Measurements from ENCODE around the gene CREB5. TPM values are rescaled to one million over a fixed set of nuclear protein-coding genes. Genes with fewer than 3 reads are reported as not detected.

Gene CREB5
- total and polyA plus RNA-seq, 2 of the 8 experiments (the other 6 are each of a cell fraction or from before 2014, with no cell fraction given), result 2.4 to 2.7 TPM

DNA sequence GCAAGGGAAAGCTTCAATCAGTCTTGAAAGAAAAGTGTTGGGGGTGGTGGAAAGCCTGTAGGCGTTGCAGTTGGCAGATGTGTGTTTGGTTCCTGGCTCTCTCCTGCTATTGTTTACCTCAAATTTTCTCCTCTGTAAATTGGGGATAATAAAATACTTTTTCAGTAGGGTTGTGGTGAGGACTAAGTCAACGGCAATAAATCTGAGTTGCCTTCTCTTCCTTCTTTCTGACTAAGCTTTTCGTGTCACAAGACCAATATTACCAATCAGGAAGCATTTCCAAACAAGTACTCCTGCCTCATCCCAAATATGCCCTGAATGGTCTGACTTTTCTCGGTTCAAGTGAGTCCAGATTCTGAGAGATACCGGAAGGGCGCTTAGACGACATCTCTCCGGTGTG is 54.0 kb downstream of the CREB5 start:
- Histone ChIP-seq H2BK20ac (ENCODE audit: low read length) (no peak overlapping the region), H3K79me1 (ENCODE audit: low read depth, low read length) (no peaks in the 10 kb centered on the region), H3K79me2 (ENCODE audit: control insufficient read depth in 1 of 2, insufficient read depth in 2 of 2, low read length in 2 of 2) (no peaks in the 10 kb centered on the region), H3K36me3 (ENCODE audit: control insufficient read depth in 2 of 4, insufficient read depth in 4 of 4, low read length in 3 of 4) (no peaks in the 10 kb centered on the region), H3K27ac (ENCODE audit: low read depth, low read length) (no peak overlapping the region), H4K5ac (ENCODE audit: insufficient read length, low read depth, low read length) (no peak overlapping the region), H2BK5ac (ENCODE audit: low read depth, low read length) (no peak overlapping the region), H3K9ac (replicated peaks in 1 of 4; ENCODE audit: extremely low read depth in 1 of 4, low read depth in 3 of 4, low read length in 3 of 4) (no peak overlapping the region), H3K23me2 (ENCODE audit: low read depth, low read length) (no peaks in the 10 kb centered on the region), H3K4ac (replicated peaks; ENCODE audit: insufficient read length, low read depth, low read length) (no peak overlapping the region), H3K18ac (ENCODE audit: extremely low read depth, low read length) (no peak overlapping the region), H3K14ac (ENCODE audit: insufficient read length) (no peak overlapping the region), H3K27me3 (replicated peaks in 1 of 4; ENCODE audit: control insufficient read depth in 3 of 4, extremely low read depth in 1 of 4, insufficient read depth in 3 of 4, low read length in 3 of 4) (no peaks in the 10 kb centered on the region), H3K23ac (ENCODE audit: insufficient read length) (no peak overlapping the region), H3K4me3 (ENCODE audit: extremely low read depth in 1 of 4, insufficient read depth in 2 of 4, low read depth in 3 of 4, low read length in 4 of 4) (no peak overlapping the region), H3K56ac (replicated peaks; ENCODE audit: insufficient read length, low read depth, low read length) (no peak overlapping the region), H2BK120ac (replicated peaks; ENCODE audit: low read depth, low read length) (no peak overlapping the region), H3K9me3 (ENCODE audit: insufficient read depth in 2 of 2, low read depth in 1 of 2, low read length in 1 of 2) (no peaks in the 10 kb centered on the region), H4K20me1 (replicated peaks in 1 of 2; ENCODE audit: control insufficient read depth in 1 of 2, insufficient read depth in 2 of 2, low read length in 2 of 2) (no peaks in the 10 kb centered on the region), H3K4me2 (ENCODE audit: insufficient read depth in 1 of 2, low read depth in 2 of 2, low read length in 2 of 2) (no peak overlapping the region), H4K8ac (ENCODE audit: extremely low read depth, insufficient read depth, low read length) (no peak overlapping the region), H2BK15ac (ENCODE audit: low read length) (no peak overlapping the region), H4K91ac (replicated peaks; ENCODE audit: insufficient read length, low read length) (no peak overlapping the region), H3K4me1 (replicated peaks in 1 of 4; ENCODE audit: control insufficient read depth in 3 of 4, insufficient read depth in 4 of 4, low read length in 3 of 4) (peaks cover 0 to 4% (median 2%) of the 10 kb centered on the region in 4 experiments; a peak in 2 of 7 replicates), H2BK12ac (ENCODE audit: low read depth, low read length) (no peak overlapping the region), H2AK5ac (ENCODE audit: low read depth, low read length) (no peak overlapping the region), H2AFZ (ENCODE audit: low read length) (no peak overlapping the region; the same call in 1 of the 2 replicates)
- TF ChIP-seq BCL11A (IDR thresholded peaks at IDR 0.05; ENCODE audit: low read depth in 2 of 2, low read length in 2 of 2) (no peak), SRF (IDR thresholded peaks at IDR 0.05; ENCODE audit: low read depth, low read length) (no peak), SAP30 (IDR thresholded peaks at IDR 0.05; ENCODE audit: insufficient read depth, insufficient replicate concordance, low read length) (no peak), EGR1 (IDR thresholded peaks at IDR 0.05; ENCODE audit: borderline replicate concordance, low read depth, low read length) (no peak), POLR2A (IDR thresholded peaks at IDR 0.05; ENCODE audit: control extremely low read depth in 1 of 2, low read depth in 2 of 2, low read length in 2 of 2) (no peak), GTF2F1 (IDR thresholded peaks at IDR 0.05; ENCODE audit: borderline replicate concordance, low read depth, low read length) (no peak), RFX5 (IDR thresholded peaks at IDR 0.05; ENCODE audit: borderline replicate concordance, low read depth, low read length) (no peak), POU5F1 (IDR thresholded peaks at IDR 0.05; ENCODE audit: low read depth, low read length) (no peak), CHD1 (IDR thresholded peaks at IDR 0.05; ENCODE audit: low read depth, low read length) (no peak)
- TF ChIP-seq, protein P1, sequence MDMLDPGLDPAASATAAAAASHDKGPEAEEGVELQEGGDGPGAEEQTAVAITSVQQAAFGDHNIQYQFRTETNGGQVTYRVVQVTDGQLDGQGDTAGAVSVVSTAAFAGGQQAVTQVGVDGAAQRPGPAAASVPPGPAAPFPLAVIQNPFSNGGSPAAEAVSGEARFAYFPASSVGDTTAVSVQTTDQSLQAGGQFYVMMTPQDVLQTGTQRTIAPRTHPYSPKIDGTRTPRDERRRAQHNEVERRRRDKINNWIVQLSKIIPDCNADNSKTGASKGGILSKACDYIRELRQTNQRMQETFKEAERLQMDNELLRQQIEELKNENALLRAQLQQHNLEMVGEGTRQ (IDR thresholded peaks at IDR 0.05; ENCODE audit: low read length), result no peak
- DNase-seq (ENCODE audit: low read depth in 1 of 2, low spot score in 2 of 2) (no peak), FAIRE-seq (no peak)
- CTCF ChIA-PET (ENCODE audit: partially characterized antibody), result interaction anchor here (1.2 to 1.4 kb wide), 2 partner anchors 11 to 87 kb away, joined by 3 to 4 read pairs; no protein-coding TSS in a partner anchor
- POLR2A ChIA-PET (ENCODE audit: partially characterized antibody), result no interaction called here
- WGBS, 2 experiments (ENCODE audit: extremely low coverage in 1 of 2, insufficient coverage in 1 of 2, insufficient read length in 1 of 2, insufficient replicate concordance in 2 of 2, low coverage in 1 of 2, low lambda C conversion rate in 2 of 2, missing lambda C conversion rate in 1 of 2), result 82% methylated on average over 8 of the region's 8 CpGs; no CpG with 5 or more reads in 1 of the 2 experiments
